Neural cell (in vitro differentiated cells): ENCODE results near the gene PGLYRP4.
"Not testable (repeated sequence)": the region's sequence is repeated elsewhere in the genome, so short reads cannot be mapped to it uniquely, and the experiment has no call there.

Experiments
- CTCF ChIP-seq: fragments of 450-650 bp; IDR thresholded peaks from 2 replicates; pipeline ENCODE4 v1.5.1; 2014; ENCODE audit warnings: antibody characterized with exemption, mild to moderate bottlenecking, moderate library complexity; ENCODE audit not compliant: poor library complexity, severe bottlenecking
- EZH2 ChIP-seq: fragments of 200-600, 300-800 bp; shearing (Covaris generic), sonication (generic); IDR thresholded peaks from 2 replicates; pipeline ENCODE4 v1.6.1; 2014; ENCODE audit warnings: antibody characterized with exemption, low read length, borderline replicate concordance, mild to moderate bottlenecking; ENCODE audit not compliant: insufficient read depth, poor library complexity, severe bottlenecking
- MXI1 ChIP-seq: fragments of 450-650 bp; conservative IDR thresholded peaks from 2 replicates; pipeline ENCODE4 v1.6.1; 2014; ENCODE audit warnings: antibody characterized with exemption, mild to moderate bottlenecking; ENCODE audit not compliant: poor library complexity, severe bottlenecking
- POLR2AphosphoS5 ChIP-seq: IDR thresholded peaks from 2 replicates; pipeline ENCODE4 v1.6.1; 2012
- RAD21 ChIP-seq: fragments of 450-650 bp; conservative IDR thresholded peaks from 2 replicates; pipeline ENCODE4 v1.6.1; 2014; ENCODE audit warnings: antibody characterized with exemption, mild to moderate bottlenecking, moderate library complexity
- SMC3 ChIP-seq: fragments of 450-650 bp; conservative IDR thresholded peaks from 2 replicates; pipeline ENCODE4 v1.6.1; 2014; ENCODE audit warnings: antibody characterized with exemption, mild to moderate bottlenecking, moderate library complexity; ENCODE audit not compliant: poor library complexity
- TAF1 ChIP-seq: IDR thresholded peaks from 2 replicates; pipeline ENCODE4 v1.6.1; 2012; ENCODE audit warnings: low read depth

- not testable (repeated sequence) for TF ChIP-seq CTCF, EZH2, POLR2AphosphoS5, TAF1, SMC3, RAD21, MXI1
These were observed 34.3 kb downstream of the PGLYRP4 start for GRCh38 chr1:153314388-153314787.
